Myometrial cell (primary cell): ENCODE data around the gene TRIB2. TPM values are rescaled to one million over a fixed set of nuclear protein-coding genes. Genes with fewer than 3 reads are reported as not detected.

ENCODE experiments used
- total RNA-seq: library from RNA; depleted of rRNA; stranded (reverse); fragments of >200 nt; gene quantifications from 2 replicates; pipeline ENCODE4 v1.2.3, GENCODE V29; 2015

TRIB2 gene
- 16.1 and 16.3 TPM in 2 replicates for total RNA-seq

DNA sequence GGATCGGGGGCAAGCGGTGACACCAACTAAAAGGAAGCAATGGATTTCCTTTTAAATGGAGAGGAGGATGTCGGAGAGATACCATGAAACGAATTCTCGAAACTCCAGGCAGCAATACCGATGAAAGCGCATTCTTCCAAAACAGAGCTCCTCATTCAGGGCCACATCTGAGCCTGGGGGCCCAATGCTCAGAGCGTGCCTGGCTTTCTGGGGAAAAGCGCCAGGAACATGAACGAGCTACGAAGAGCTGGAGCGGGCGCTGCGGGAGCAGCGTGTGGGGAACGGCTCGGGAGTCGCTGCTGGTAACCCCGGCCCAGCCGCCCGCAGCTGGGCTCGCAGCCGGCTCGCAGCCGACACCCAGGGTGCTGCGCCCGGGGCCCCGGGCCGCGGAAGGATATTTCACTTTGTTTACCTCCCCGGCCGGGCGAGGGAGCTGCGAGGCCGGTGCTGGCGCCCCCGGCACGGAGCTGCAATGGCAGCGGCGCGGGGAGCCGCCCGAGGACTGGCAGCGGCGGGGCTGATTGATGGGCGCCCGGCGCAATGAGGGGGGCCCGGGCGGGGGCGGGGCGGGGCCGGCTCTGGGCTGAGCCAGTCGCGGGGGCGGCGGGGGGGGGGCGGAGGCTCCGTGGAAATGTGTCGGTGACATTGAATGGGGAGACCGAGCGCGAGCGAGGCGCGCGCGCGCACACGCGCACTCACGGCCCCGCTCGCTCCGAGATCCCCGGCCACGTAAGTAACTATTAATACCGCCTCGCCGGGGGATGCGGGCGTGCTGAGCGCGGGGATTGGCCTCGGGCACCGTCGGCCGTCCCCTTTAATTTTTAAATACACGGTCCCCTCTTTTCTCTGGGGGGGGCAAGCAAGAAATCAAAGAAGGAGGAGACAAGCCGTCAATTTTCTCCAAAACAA is at the start of gene TRIB2:
Gene TRIB2 (plus strand): TSS at position 655 of the 909 bp plus-strand sequence. CDS start 1,372 bp downstream, outside the sequence.

